GM10847 (cell line): ENCODE data around the gene NDRG3.

Experiments
- POLR2A ChIP-seq: IDR thresholded peaks from 2 replicates; pipeline ENCODE4 v1.6.1; 2011; ENCODE audit not compliant: insufficient read length; ENCODE audit errors: extremely low read depth

Gene NDRG3

GRCh38 chr20:36773597-36774390, 27.9 kb upstream of the NDRG3 start, which contains the start of gene DSN1:
DSN1 (minus strand) TSS chr20:36773763; CDS start chr20:36771458, 2,305 bp downstream.
- TF ChIP-seq POLR2A, result peak; percentile 77

GRCh38 chr20:36773107-36773596, 27.3 kb upstream of the NDRG3 start:
- TF ChIP-seq POLR2A, result no peak

GRCh38 chr20:36770680-36771079, 24.8 kb upstream of the NDRG3 start:
- TF ChIP-seq POLR2A, result no peak

- no peak for TF ChIP-seq POLR2A
Measured at GRCh38 chr20:36768768-36769430, 23.0 kb upstream of the NDRG3 start.

- no peak for TF ChIP-seq POLR2A
Measured at GRCh38 chr20:36761125-36761524, 15.2 kb upstream of the NDRG3 start.

- no peak for TF ChIP-seq POLR2A
Measured at GRCh38 chr20:36760647-36761046, 14.8 kb upstream of the NDRG3 start.

- no peak for TF ChIP-seq POLR2A
Measured at GRCh38 chr20:36758276-36758675, 12.4 kb upstream of the NDRG3 start.

- TF ChIP-seq POLR2A, result no peak
Measured at GRCh38 chr20:36756496-36756895, 10.6 kb upstream of the NDRG3 start.

- TF ChIP-seq POLR2A, result no peak
Measured at GRCh38 chr20:36754656-36755222, 8.8 kb upstream of the NDRG3 start.

GRCh38 chr20:36752582-36752981, 6.7 kb upstream of the NDRG3 start:
- TF ChIP-seq POLR2A, result no peak

GRCh38 chr20:36745234-36745926, 510 bp downstream of the NDRG3 start:
- no peak for TF ChIP-seq POLR2A

GRCh38 chr20:36744764-36745191, 1.1 kb downstream of the NDRG3 start:
- no peak for TF ChIP-seq POLR2A

- TF ChIP-seq POLR2A, result no peak
Measured at GRCh38 chr20:36744243-36744642, 1.6 kb downstream of the NDRG3 start.

- TF ChIP-seq POLR2A, result no peak
Measured at GRCh38 chr20:36742558-36742957, 3.3 kb downstream of the NDRG3 start.

GRCh38 chr20:36741072-36741471, 4.8 kb downstream of the NDRG3 start:
- no peak for TF ChIP-seq POLR2A

GRCh38 chr20:36737183-36737499, 8.7 kb downstream of the NDRG3 start:
- no peak for TF ChIP-seq POLR2A
